ENCODE results near the gene GNA14. TPM values are rescaled to one million over a fixed set of nuclear protein-coding genes. Genes with fewer than 3 reads are reported as not detected.

The GNA14 gene
- total and polyA plus RNA-seq, 2 experiments from 2014 or later = 3.9 to 10.5 TPM

DNA sequence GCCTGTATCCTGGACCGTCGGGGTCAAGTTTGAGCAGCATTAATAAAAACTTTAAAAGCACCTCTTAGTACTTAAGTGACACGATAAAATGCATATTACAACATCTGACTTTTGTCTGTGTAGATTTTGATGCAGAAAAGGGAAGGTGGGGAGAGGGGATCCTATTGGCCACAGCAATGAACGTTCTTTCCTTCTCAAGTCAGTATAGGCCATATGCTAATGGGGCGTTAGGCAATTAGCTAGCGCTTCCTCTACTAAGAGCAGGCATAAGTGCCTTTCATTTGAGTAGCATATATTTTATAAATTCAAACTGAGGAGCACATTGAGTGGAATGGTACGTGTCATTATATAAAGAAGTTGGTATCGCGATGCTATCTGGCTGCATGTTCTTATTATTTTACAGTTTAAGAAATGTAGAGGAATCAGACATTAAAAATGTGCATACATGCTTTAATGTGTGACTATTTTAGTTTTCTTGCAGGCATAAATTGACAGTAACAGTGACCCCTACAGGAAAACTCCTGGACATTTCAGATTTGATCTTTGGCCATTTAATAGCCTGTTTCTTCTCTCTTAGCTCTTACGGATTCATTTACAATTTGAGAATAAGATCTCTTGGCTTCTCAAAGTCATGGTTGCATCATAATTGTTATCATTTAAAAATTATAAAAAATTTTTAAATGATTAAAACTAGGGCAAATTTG, 1.1 kb upstream of the GNA14 start:
- Mint-ChIP-seq H3K27ac (no peak overlapping the region; the same call in 1 of the 2 replicates), H3K27me3 (ENCODE audit: insufficient read depth, low read depth, poor library complexity) (peaks cover 32% of the 10 kb centered on the region), H3K4me3 (peak overlapping the region; percentile 87), H3K9me3 (peaks cover 3% of the 10 kb centered on the region; the same call in 1 of the 3 replicates), H3K36me3 (ENCODE audit: low read depth) (no peaks in the 10 kb centered on the region), H3K4me1 (peaks cover 35% of the 10 kb centered on the region)
- no peaks in the 10 kb centered on the region for H3K36me3 ChIP-seq (ENCODE audit: insufficient read depth)
- ATAC-seq (peak; percentile 9), DNase-seq (ENCODE audit: low spot score) (peak; percentile 50)
- H3K4me1 ChIP-seq (ENCODE audit: insufficient read depth) = peaks cover 23% of the 10 kb centered on the region; the same call in 1 of the 2 replicates
- H3K4me3 ChIP-seq = peak overlapping the region; percentile 87
- H2AFZ ChIP-seq = peak overlapping the region; percentile 98
- H3K79me2 ChIP-seq (replicated peaks; ENCODE audit: insufficient read depth) = peaks cover 7% of the 10 kb centered on the region; the same call in 1 of the 2 replicates
- H4K20me1 ChIP-seq (replicated peaks; ENCODE audit: insufficient read depth) = no peaks in the 10 kb centered on the region
- H3K9me2 ChIP-seq (ENCODE audit: insufficient read depth) = no peaks in the 10 kb centered on the region
- TF ChIP-seq, protein P1, sequence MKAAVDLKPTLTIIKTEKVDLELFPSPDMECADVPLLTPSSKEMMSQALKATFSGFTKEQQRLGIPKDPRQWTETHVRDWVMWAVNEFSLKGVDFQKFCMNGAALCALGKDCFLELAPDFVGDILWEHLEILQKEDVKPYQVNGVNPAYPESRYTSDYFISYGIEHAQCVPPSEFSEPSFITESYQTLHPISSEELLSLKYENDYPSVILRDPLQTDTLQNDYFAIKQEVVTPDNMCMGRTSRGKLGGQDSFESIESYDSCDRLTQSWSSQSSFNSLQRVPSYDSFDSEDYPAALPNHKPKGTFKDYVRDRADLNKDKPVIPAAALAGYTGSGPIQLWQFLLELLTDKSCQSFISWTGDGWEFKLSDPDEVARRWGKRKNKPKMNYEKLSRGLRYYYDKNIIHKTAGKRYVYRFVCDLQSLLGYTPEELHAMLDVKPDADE (IDR thresholded peaks at IDR 0.05) = no peak
- TF ChIP-seq, protein P2, sequence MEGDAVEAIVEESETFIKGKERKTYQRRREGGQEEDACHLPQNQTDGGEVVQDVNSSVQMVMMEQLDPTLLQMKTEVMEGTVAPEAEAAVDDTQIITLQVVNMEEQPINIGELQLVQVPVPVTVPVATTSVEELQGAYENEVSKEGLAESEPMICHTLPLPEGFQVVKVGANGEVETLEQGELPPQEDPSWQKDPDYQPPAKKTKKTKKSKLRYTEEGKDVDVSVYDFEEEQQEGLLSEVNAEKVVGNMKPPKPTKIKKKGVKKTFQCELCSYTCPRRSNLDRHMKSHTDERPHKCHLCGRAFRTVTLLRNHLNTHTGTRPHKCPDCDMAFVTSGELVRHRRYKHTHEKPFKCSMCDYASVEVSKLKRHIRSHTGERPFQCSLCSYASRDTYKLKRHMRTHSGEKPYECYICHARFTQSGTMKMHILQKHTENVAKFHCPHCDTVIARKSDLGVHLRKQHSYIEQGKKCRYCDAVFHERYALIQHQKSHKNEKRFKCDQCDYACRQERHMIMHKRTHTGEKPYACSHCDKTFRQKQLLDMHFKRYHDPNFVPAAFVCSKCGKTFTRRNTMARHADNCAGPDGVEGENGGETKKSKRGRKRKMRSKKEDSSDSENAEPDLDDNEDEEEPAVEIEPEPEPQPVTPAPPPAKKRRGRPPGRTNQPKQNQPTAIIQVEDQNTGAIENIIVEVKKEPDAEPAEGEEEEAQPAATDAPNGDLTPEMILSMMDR (conservative IDR thresholded peaks at IDR 0.05; ENCODE audit: low read depth in 2 of 2) = peak; percentile 46 to 67
- no peak for TF ChIP-seq JUNB (IDR thresholded peaks at IDR 0.05; ENCODE audit: unreplicated experiment)
- TF ChIP-seq EZH2phosphoT487 (IDR thresholded peaks at IDR 0.05; ENCODE audit: unreplicated experiment) = no peak
- no peaks in the 10 kb centered on the region for H3F3A ChIP-seq (replicated peaks; ENCODE audit: low read depth)
- peak overlapping the region; percentile 95 for H3K4me2 ChIP-seq
- H3K27ac ChIP-seq (ENCODE audit: low read depth) = no peak overlapping the region
- peaks cover 48% of the 10 kb centered on the region for H3K27me3 ChIP-seq (ENCODE audit: insufficient read depth)

DNA sequence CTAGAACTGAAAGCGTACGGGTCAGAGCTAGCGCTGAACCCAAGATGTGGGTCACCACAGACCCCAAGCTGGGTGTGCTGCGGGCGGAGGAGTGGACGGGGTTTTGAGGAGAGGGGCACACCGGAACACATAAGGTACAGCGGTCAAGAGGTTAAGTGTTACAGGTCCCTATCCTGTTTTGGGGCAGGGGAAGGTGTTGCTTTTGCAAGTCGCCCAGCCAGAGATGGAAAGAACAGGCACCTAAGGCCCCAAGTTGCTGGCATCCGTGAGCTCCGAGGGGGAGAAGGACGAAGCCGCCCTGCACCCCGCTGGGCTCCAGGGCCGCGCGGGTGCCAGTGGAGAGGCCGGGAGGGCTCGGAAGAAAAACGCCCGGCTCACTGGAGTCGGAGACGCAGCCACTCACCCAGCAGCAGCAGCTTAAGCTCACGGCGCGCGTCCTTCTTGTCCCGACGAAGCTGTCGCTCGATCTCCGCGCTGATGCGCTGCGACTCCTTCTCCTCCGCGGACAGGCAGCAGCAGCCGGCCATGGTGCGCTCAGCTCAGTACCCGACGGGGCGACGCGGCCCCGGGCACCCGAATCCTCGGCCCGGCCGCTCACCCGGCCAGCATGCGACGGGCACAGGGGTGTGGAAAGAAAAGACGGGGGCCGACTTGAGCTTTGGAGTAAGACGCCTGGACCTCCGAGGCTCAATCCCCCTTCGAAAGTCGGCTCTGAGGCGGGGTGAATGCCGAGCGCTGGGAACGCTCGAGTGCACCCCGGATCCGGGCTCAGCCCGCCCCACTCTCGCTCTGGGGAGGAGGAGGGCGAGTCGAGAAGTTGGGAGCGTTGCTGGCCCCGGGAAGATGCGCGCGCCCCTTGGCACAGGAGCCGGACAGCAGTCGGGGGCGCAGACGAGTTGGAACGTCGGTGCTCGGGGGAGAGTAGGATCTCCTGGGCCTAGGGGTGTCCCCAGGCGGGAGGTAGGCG, 572 bp downstream of the GNA14 start:
- peak overlapping the region; percentile 95 for H3K4me2 ChIP-seq
- no peaks in the 10 kb centered on the region for H3F3A ChIP-seq (replicated peaks; ENCODE audit: low read depth)
- Mint-ChIP-seq H3K27ac (no peak overlapping the region), H3K4me3 (peak overlapping the region; percentile 87), H3K36me3 (ENCODE audit: low read depth) (no peaks in the 10 kb centered on the region), H3K9me3 (peaks cover 3% of the 10 kb centered on the region; the same call in 1 of the 3 replicates), H3K4me1 (peaks cover 35% of the 10 kb centered on the region), H3K27me3 (ENCODE audit: insufficient read depth, low read depth, poor library complexity) (peaks cover 33% of the 10 kb centered on the region)
- peak overlapping the region; percentile 87 for H3K4me3 ChIP-seq
- peaks cover 23% of the 10 kb centered on the region; the same call in 1 of the 2 replicates for H3K4me1 ChIP-seq (ENCODE audit: insufficient read depth)
- no peaks in the 10 kb centered on the region for H3K9me2 ChIP-seq (ENCODE audit: insufficient read depth)
- H3K27ac ChIP-seq (ENCODE audit: low read depth) = no peak overlapping the region
- H3K36me3 ChIP-seq (ENCODE audit: insufficient read depth) = no peaks in the 10 kb centered on the region
- TF ChIP-seq EZH2 (IDR thresholded peaks at IDR 0.05; ENCODE audit: low read depth, unreplicated experiment) (peak; percentile 70), JUNB (IDR thresholded peaks at IDR 0.05; ENCODE audit: unreplicated experiment) (no peak)
- ATAC-seq = peak; percentile 60
- peak; percentile 81 for DNase-seq (ENCODE audit: low spot score)
- peaks cover 14% of the 10 kb centered on the region for H3K79me2 ChIP-seq (replicated peaks; ENCODE audit: insufficient read depth)
- peak overlapping the region; percentile 98 for H2AFZ ChIP-seq
- H4K20me1 ChIP-seq (replicated peaks; ENCODE audit: insufficient read depth) = no peaks in the 10 kb centered on the region
- peaks cover 48% of the 10 kb centered on the region for H3K27me3 ChIP-seq (ENCODE audit: insufficient read depth)

All from GM23338 (cell line).